Transverse colon (tissue), 3 donors: ENCODE data around the gene FAM210A.
"Not testable (repeated sequence)": the region's sequence is repeated elsewhere in the genome, so short reads cannot be mapped to it uniquely, and the experiment has no call there.

Experiments used
- POLR2A ChIP-seq: fragments of 450-650 bp; IDR thresholded peaks from one replicate; pipeline ENCODE4 v1.6.1; 2016; ENCODE audit warnings: antibody characterized with exemption, mild to moderate bottlenecking, moderate library complexity
- TF ChIP-seq, protein P1 (sequence below), 5 experiments: fragments of 200-600 bp in 3 of 5; fragments of 450-650 bp in 2 of 5; sonication (generic) in 3 of 5; IDR thresholded peaks; 1 replicate in 2 of 5; 2 replicates in 3 of 5; pipeline ENCODE4 v1.5.1; 2016 to 2017; ENCODE audit warnings: antibody characterized with exemption in 5 of 5, inconsistent platforms in 3 of 5, mild to moderate bottlenecking in 2 of 5, moderate library complexity in 1 of 5

DNA sequence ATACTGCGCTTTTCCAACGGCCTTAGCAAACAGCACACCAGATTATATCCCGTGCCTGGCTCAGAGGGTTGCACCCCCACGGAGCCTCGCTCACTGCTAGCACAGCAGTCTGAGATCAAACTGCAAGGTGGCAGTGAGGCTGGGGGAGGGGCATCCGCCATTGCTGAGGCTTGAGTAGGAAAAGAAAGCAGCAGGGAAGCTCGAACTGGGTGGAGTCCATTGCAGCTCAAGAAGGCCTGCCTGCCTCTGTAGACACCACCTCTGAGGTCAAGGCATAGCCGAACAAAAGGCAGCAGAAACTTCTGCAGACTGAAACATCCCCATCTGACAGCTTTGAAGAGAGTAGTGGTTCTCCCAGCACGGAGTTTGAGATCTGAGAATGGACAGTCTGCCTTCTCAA, 36.3 kb downstream of the FAM210A start:
- TF ChIP-seq, protein P1, sequence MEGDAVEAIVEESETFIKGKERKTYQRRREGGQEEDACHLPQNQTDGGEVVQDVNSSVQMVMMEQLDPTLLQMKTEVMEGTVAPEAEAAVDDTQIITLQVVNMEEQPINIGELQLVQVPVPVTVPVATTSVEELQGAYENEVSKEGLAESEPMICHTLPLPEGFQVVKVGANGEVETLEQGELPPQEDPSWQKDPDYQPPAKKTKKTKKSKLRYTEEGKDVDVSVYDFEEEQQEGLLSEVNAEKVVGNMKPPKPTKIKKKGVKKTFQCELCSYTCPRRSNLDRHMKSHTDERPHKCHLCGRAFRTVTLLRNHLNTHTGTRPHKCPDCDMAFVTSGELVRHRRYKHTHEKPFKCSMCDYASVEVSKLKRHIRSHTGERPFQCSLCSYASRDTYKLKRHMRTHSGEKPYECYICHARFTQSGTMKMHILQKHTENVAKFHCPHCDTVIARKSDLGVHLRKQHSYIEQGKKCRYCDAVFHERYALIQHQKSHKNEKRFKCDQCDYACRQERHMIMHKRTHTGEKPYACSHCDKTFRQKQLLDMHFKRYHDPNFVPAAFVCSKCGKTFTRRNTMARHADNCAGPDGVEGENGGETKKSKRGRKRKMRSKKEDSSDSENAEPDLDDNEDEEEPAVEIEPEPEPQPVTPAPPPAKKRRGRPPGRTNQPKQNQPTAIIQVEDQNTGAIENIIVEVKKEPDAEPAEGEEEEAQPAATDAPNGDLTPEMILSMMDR (IDR thresholded peaks at IDR 0.05): not testable (repeated sequence)
- TF ChIP-seq POLR2A: not testable (repeated sequence)
